Measurements from ENCODE around the gene NFIB. TPM values are rescaled to one million over a fixed set of nuclear protein-coding genes. Genes with fewer than 3 reads are reported as not detected.

The NFIB gene
- total and polyA plus RNA-seq, 10 of the 15 experiments (the other 5 are each of a cell fraction or from before 2014, with no cell fraction given), result under 0.01 to 0.19 (median 0.05) TPM; not detected in 3

DNA sequence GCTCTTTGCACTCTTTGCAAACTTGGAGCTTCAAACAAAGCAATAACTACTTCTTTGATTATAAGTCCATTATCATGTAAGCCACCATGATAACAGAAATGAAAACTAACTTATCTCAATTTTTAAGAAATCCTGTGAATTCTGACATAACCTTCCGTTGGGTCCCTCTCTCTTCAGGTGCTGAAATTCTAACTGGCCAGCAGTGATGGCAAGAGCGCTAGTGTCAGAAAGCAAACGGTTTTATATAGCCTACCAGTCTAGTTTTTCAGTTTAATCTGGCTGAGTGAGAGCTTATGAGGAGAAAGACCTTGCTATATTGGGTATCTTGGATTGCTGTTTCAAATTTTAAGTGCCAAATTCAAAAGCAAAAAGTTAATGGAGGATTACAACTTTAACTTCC, 13.4 kb downstream of the NFIB start (continued):
- TF ChIP-seq, protein P1, sequence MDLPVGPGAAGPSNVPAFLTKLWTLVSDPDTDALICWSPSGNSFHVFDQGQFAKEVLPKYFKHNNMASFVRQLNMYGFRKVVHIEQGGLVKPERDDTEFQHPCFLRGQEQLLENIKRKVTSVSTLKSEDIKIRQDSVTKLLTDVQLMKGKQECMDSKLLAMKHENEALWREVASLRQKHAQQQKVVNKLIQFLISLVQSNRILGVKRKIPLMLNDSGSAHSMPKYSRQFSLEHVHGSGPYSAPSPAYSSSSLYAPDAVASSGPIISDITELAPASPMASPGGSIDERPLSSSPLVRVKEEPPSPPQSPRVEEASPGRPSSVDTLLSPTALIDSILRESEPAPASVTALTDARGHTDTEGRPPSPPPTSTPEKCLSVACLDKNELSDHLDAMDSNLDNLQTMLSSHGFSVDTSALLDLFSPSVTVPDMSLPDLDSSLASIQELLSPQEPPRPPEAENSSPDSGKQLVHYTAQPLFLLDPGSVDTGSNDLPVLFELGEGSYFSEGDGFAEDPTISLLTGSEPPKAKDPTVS (IDR thresholded peaks at IDR 0.05; ENCODE audit: low read depth, low read length), result no peak

DNA sequence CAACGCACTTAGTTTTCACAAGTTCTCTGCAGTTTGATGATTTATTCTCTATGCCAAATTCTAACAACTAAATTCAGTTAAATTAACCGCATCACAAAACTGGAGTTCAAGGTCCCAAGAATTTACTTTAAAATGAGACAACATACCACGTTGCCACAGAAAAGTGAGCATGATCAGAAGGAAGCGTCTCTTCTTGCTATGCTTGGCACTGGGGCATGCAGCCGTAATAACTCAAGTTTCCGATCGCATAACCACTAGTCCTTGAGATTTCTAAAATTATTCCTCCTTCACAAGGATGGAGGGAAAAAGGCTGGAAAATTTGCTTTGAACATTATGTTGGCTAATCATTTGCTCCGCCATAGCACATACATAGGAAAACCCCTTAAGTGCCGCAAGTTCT, 13.9 kb downstream of the NFIB start:
- ATAC-seq, result no peak
- intact Hi-C loops (cut with micrococcal nuclease; ENCODE audit: unreplicated experiment) (no loop called here), in situ Hi-C loops (cut with MboI) (no loop called here)
- POLR2A ChIA-PET, result no interaction called here
- H3K27ac ChIP-seq (ENCODE audit: control insufficient read depth, insufficient read depth), result no peak overlapping the region
- H3K4me2 ChIP-seq (ENCODE audit: control insufficient read depth, insufficient read depth), result no peak overlapping the region
- BruUV-seq (replicated peaks), result no TSS peak
- TF ChIP-seq CBX5 (IDR thresholded peaks at IDR 0.05; ENCODE audit: low read depth) (no peak), RCOR1 (conservative IDR thresholded peaks at IDR 0.05; ENCODE audit: low read depth, low read length) (no peak), EGR1 (IDR thresholded peaks at IDR 0.05; ENCODE audit: borderline replicate concordance in 1 of 2, low read depth in 2 of 2, low read length in 2 of 2) (no peak), TARDBP (IDR thresholded peaks at IDR 0.05; ENCODE audit: borderline replicate concordance) (no peak), NR2F1 (conservative IDR thresholded peaks at IDR 0.05) (no peak), CREM (IDR thresholded peaks at IDR 0.05; ENCODE audit: low read depth) (no peak)
- TF ChIP-seq, protein P2, sequence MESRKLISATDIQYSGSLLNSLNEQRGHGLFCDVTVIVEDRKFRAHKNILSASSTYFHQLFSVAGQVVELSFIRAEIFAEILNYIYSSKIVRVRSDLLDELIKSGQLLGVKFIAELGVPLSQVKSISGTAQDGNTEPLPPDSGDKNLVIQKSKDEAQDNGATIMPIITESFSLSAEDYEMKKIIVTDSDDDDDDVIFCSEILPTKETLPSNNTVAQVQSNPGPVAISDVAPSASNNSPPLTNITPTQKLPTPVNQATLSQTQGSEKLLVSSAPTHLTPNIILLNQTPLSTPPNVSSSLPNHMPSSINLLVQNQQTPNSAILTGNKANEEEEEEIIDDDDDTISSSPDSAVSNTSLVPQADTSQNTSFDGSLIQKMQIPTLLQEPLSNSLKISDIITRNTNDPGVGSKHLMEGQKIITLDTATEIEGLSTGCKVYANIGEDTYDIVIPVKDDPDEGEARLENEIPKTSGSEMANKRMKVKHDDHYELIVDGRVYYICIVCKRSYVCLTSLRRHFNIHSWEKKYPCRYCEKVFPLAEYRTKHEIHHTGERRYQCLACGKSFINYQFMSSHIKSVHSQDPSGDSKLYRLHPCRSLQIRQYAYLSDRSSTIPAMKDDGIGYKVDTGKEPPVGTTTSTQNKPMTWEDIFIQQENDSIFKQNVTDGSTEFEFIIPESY (IDR thresholded peaks at IDR 0.05), result no peak
- TF ChIP-seq, protein P3, sequence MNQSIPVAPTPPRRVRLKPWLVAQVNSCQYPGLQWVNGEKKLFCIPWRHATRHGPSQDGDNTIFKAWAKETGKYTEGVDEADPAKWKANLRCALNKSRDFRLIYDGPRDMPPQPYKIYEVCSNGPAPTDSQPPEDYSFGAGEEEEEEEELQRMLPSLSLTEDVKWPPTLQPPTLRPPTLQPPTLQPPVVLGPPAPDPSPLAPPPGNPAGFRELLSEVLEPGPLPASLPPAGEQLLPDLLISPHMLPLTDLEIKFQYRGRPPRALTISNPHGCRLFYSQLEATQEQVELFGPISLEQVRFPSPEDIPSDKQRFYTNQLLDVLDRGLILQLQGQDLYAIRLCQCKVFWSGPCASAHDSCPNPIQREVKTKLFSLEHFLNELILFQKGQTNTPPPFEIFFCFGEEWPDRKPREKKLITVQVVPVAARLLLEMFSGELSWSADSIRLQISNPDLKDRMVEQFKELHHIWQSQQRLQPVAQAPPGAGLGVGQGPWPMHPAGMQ (IDR thresholded peaks at IDR 0.05; ENCODE audit: borderline replicate concordance), result no peak
- TF ChIP-seq, protein P4, sequence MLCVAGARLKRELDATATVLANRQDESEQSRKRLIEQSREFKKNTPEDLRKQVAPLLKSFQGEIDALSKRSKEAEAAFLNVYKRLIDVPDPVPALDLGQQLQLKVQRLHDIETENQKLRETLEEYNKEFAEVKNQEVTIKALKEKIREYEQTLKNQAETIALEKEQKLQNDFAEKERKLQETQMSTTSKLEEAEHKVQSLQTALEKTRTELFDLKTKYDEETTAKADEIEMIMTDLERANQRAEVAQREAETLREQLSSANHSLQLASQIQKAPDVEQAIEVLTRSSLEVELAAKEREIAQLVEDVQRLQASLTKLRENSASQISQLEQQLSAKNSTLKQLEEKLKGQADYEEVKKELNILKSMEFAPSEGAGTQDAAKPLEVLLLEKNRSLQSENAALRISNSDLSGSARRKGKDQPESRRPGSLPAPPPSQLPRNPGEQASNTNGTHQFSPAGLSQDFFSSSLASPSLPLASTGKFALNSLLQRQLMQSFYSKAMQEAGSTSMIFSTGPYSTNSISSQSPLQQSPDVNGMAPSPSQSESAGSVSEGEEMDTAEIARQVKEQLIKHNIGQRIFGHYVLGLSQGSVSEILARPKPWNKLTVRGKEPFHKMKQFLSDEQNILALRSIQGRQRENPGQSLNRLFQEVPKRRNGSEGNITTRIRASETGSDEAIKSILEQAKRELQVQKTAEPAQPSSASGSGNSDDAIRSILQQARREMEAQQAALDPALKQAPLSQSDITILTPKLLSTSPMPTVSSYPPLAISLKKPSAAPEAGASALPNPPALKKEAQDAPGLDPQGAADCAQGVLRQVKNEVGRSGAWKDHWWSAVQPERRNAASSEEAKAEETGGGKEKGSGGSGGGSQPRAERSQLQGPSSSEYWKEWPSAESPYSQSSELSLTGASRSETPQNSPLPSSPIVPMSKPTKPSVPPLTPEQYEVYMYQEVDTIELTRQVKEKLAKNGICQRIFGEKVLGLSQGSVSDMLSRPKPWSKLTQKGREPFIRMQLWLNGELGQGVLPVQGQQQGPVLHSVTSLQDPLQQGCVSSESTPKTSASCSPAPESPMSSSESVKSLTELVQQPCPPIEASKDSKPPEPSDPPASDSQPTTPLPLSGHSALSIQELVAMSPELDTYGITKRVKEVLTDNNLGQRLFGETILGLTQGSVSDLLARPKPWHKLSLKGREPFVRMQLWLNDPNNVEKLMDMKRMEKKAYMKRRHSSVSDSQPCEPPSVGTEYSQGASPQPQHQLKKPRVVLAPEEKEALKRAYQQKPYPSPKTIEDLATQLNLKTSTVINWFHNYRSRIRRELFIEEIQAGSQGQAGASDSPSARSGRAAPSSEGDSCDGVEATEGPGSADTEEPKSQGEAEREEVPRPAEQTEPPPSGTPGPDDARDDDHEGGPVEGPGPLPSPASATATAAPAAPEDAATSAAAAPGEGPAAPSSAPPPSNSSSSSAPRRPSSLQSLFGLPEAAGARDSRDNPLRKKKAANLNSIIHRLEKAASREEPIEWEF (IDR thresholded peaks at IDR 0.05; ENCODE audit: insufficient replicate concordance, low read depth, low read length), result no peak
- TF ChIP-seq, protein P5, sequence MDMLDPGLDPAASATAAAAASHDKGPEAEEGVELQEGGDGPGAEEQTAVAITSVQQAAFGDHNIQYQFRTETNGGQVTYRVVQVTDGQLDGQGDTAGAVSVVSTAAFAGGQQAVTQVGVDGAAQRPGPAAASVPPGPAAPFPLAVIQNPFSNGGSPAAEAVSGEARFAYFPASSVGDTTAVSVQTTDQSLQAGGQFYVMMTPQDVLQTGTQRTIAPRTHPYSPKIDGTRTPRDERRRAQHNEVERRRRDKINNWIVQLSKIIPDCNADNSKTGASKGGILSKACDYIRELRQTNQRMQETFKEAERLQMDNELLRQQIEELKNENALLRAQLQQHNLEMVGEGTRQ (IDR thresholded peaks at IDR 0.05; ENCODE audit: borderline replicate concordance, low read depth, low read length), result no peak
- FAIRE-seq, result no peak
- H3K27me3 ChIP-seq (replicated peaks in 1 of 2; ENCODE audit: control insufficient read depth in 2 of 2, insufficient read depth in 2 of 2, low read length in 1 of 2), result no peaks in the 10 kb centered on the region
- H3K4me1 ChIP-seq (ENCODE audit: control insufficient read depth, insufficient read depth, low read length), result no peaks in the 10 kb centered on the region
- no peaks in the 10 kb centered on the region for H4K20me1 ChIP-seq (ENCODE audit: control insufficient read depth, insufficient read depth)
- WGBS (ENCODE audit: insufficient coverage, insufficient replicate concordance, low lambda C conversion rate, missing lambda C conversion rate), result 58% methylated on average over 9 of the region's 9 CpGs
- no peak overlapping the region for H2AFZ ChIP-seq (ENCODE audit: control insufficient read depth, low read depth, low read length)
- no peak overlapping the region for H3K4me3 ChIP-seq
- no peaks in the 10 kb centered on the region for H3K36me3 ChIP-seq (ENCODE audit: control insufficient read depth in 2 of 2, insufficient read depth in 2 of 2, low read length in 1 of 2)
- H3K9ac ChIP-seq (ENCODE audit: control insufficient read depth, insufficient read depth, low read length), result no peak overlapping the region
- RAD21 ChIA-PET (ENCODE audit: unreplicated experiment), result no interaction called here
- no peak for DNase-seq (ENCODE audit: low read depth, low spot score)
- H3K9me3 ChIP-seq (replicated peaks; ENCODE audit: control insufficient read depth, insufficient read depth, low read length), result no peaks in the 10 kb centered on the region
- SMC1A ChIA-PET (ENCODE audit: uncharacterized antibody, unreplicated experiment), result no interaction called here
- no peaks in the 10 kb centered on the region for H3K79me2 ChIP-seq (ENCODE audit: control insufficient read depth, insufficient read depth, low read length)
- CTCF ChIA-PET, result interaction anchor here (1.0 to 1.3 kb wide), 2 partner anchors 12 to 44 kb away, joined by 3 read pairs; no protein-coding TSS in a partner anchor

Measured in GM12878 (cell line).